KMS-11 (cell line): ENCODE data around the gene MPEG1.

Source experiments
- H2AFZ ChIP-seq: fragments of 200-600 bp; sonication (generic); 2 replicates; pipeline ENCODE4 v1.6.1; 2016; ENCODE audit warnings: antibody characterized with exemption, mixed run types, low read depth
- H3K27ac ChIP-seq: fragments of 200-600 bp; sonication (generic); 2 replicates; pipeline ENCODE4 v1.6.1; 2016; ENCODE audit warnings: mild to moderate bottlenecking, mixed run types
- H3K27me3 ChIP-seq: fragments of 200-600 bp; sonication (generic); 2 replicates; pipeline ENCODE4 v1.6.1; 2017; ENCODE audit warnings: mild to moderate bottlenecking, low read depth, mixed run types, moderate library complexity; ENCODE audit not compliant: insufficient read depth
- H3K36me3 ChIP-seq: fragments of 200-600 bp; sonication (generic); 2 replicates; pipeline ENCODE4 v1.6.1; 2017; ENCODE audit warnings: mild to moderate bottlenecking, mixed run types; ENCODE audit not compliant: insufficient read depth
- H3K4me1 ChIP-seq: fragments of 200-600 bp; sonication (generic); 2 replicates; pipeline ENCODE4 v1.6.1; 2016; ENCODE audit warnings: mild to moderate bottlenecking, low read depth, mixed run types; ENCODE audit not compliant: poor library complexity, severe bottlenecking
- H3K4me2 ChIP-seq: fragments of 200-600 bp; sonication (generic); 2 replicates; pipeline ENCODE4 v1.7.0; 2016; ENCODE audit warnings: mild to moderate bottlenecking, mixed run types
- H3K4me3 ChIP-seq: fragments of 200-600 bp; sonication (generic); IDR thresholded peaks from 2 replicates; pipeline ENCODE4 v1.6.1; 2017; ENCODE audit warnings: low read depth, low read length, mixed read lengths; ENCODE audit not compliant: insufficient read depth
- H3K79me2 ChIP-seq: fragments of 200-600 bp; sonication (generic); 2 replicates; pipeline ENCODE4 v1.6.1; 2016; ENCODE audit warnings: low read depth, mixed run types; ENCODE audit not compliant: insufficient read depth
- H3K9ac ChIP-seq: fragments of 200-600 bp; sonication (generic); 2 replicates; pipeline ENCODE4 v1.6.1; 2016; ENCODE audit warnings: mild to moderate bottlenecking, mixed run types
- H4K20me1 ChIP-seq: fragments of 200-600 bp; sonication (generic); 2 replicates; pipeline ENCODE4 v1.6.1; 2016; ENCODE audit warnings: mild to moderate bottlenecking, mixed run types; ENCODE audit not compliant: insufficient read depth
- CTCF ChIP-seq: fragments of 200-600 bp; sonication (generic); conservative IDR thresholded peaks from 2 replicates; pipeline ENCODE4 v1.6.1; 2017; ENCODE audit warnings: low read depth, mild to moderate bottlenecking, antibody characterized with exemption, low read length, moderate library complexity, mixed read lengths

MPEG1 gene

GRCh38 chr11:59249535-59249934, 36.8 kb upstream of the MPEG1 start:
- H3K4me3 ChIP-seq, result no peak overlapping the region

DNA sequence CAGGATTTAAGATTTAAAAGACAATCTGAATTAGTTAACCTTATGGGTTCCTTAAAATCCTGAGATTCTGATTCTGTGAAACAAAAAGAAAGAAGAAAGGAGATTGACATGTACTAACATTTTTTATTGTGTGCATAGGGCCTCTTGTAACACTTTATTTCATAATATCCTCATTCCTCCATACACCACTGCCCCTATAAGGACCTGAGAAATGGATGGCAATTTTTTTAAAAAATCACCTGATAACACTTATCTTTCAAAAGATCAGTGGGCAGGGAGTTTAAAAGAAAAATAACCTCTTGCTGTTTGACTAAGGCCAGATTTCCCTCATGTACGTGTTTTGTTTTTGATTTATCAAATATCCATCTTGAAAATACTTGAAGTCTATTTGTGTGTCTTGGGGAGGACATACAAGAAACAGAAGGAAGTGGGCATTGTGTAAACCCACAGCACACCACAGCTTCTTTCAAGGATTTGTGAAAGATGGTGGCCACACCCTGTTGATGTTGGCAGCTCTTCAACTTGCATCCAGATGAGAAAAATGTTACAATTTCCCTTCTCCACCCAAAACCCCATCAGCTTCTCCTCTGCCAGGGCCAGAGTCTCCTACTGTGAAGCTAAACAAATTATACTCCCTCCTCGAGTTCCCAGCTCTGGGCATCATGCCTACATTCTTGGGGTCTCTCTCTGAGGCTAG, 35.0 kb upstream of the MPEG1 start:
- TF ChIP-seq CTCF, result no peak
- no peak overlapping the region for H3K4me2 ChIP-seq
- no peaks in the 10 kb centered on the region for H3K79me2 ChIP-seq
- H4K20me1 ChIP-seq, result no peaks in the 10 kb centered on the region
- H2AFZ ChIP-seq, result no peak overlapping the region
- no peaks in the 10 kb centered on the region for H3K36me3 ChIP-seq
- H3K4me1 ChIP-seq, result no peaks in the 10 kb centered on the region
- H3K27ac ChIP-seq, result no peak overlapping the region
- no peaks in the 10 kb centered on the region for H3K27me3 ChIP-seq
- no peak overlapping the region for H3K4me3 ChIP-seq
- no peak overlapping the region for H3K9ac ChIP-seq

More at GRCh38 chr11:59249535-59249934, 36.8 kb upstream of the MPEG1 start:
- Histone ChIP-seq H3K79me2 (no peaks in the 10 kb centered on the region), H2AFZ (no peak overlapping the region), H3K4me2 (no peak overlapping the region), H3K36me3 (no peaks in the 10 kb centered on the region), H3K27me3 (no peaks in the 10 kb centered on the region), H3K9ac (no peak overlapping the region), H4K20me1 (no peaks in the 10 kb centered on the region), H3K4me1 (no peaks in the 10 kb centered on the region), H3K27ac (no peak overlapping the region)
- no peak for TF ChIP-seq CTCF

DNA sequence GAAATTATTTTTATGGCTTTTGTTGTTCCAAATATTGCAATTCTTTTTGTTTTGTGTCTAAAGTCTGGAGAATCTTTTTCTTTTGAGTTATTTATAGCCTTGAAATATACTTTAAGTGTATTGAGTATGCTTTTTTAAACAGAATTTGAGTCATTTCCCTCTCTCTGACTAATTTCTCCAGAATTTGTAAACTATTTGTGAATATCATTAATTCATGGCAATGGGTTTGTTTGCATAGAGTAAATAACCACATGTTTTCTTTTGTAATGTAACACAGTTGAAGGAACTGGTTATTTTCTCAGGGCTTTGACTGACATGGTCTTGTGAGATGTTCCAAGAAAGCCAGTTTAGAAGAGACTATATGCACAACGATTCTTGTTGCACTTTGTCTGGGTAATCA, 30.9 kb upstream of the MPEG1 start:
- H3K4me1 ChIP-seq, result no peaks in the 10 kb centered on the region
- H3K36me3 ChIP-seq, result no peaks in the 10 kb centered on the region
- H3K79me2 ChIP-seq, result no peaks in the 10 kb centered on the region
- no peak overlapping the region for H3K4me3 ChIP-seq
- no peak overlapping the region for H3K27ac ChIP-seq
- TF ChIP-seq CTCF, result no peak
- H3K27me3 ChIP-seq, result no peaks in the 10 kb centered on the region
- no peak overlapping the region for H3K4me2 ChIP-seq
- H2AFZ ChIP-seq, result no peak overlapping the region
- no peak overlapping the region for H3K9ac ChIP-seq
- no peaks in the 10 kb centered on the region for H4K20me1 ChIP-seq

DNA sequence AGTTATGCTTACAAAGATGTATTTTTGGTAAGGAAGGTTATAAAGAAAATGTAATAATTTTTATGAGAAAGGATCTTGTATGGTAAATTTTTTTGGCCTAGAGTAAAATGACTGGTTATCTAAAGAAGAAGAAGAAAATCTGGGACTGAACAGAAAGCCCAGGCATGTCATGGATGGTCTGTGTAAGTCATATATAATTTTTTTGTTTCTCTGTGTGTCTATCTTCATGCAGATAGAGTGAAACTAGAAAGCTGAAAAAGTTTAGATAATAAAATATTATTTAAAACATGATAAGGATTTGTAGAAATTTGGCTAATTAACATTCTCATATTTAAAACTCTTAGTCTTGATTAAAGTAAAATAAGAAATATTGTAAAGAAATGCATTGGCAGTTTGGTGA, 27.6 kb upstream of the MPEG1 start:
- Histone ChIP-seq H3K27ac (no peak overlapping the region), H3K27me3 (no peaks in the 10 kb centered on the region), H3K79me2 (no peaks in the 10 kb centered on the region), H3K4me2 (no peak overlapping the region), H3K9ac (no peak overlapping the region), H4K20me1 (no peaks in the 10 kb centered on the region), H3K4me1 (no peaks in the 10 kb centered on the region), H3K4me3 (no peak overlapping the region), H3K36me3 (no peaks in the 10 kb centered on the region), H2AFZ (no peak overlapping the region)
- no peak for TF ChIP-seq CTCF
